Smooth muscle cell (in vitro differentiated cells): Measurements from ENCODE around the gene DNAAF1. TPM values are rescaled to one million over a fixed set of nuclear protein-coding genes. Genes with fewer than 3 reads are reported as not detected.

Experiments used
- DNase-seq: peaks from one replicate; lab custom pipeline; 2025; ENCODE audit not compliant: unreplicated experiment; lab: John Stamatoyannopoulos, UW
- H2AFZ ChIP-seq: fragments of 200-600 bp; sonication (generic); 2 replicates; pipeline ENCODE4 v1.6.0; 2016; ENCODE audit warnings: antibody characterized with exemption, low read depth, mild to moderate bottlenecking
- H3F3A ChIP-seq: fragments of 200-600 bp; sonication (generic); 2 replicates; pipeline ENCODE4 v1.6.0; 2017; ENCODE audit warnings: antibody characterized with exemption, low read depth
- H3K27ac ChIP-seq: fragments of 200-600 bp; sonication (generic); 2 replicates; pipeline ENCODE4 v1.5.1; 2016; ENCODE audit warnings: low read depth, mild to moderate bottlenecking
- H3K27me3 ChIP-seq: fragments of 200-600 bp; sonication (generic); 2 replicates; pipeline ENCODE4 v1.6.1; 2016; ENCODE audit warnings: low read depth, mild to moderate bottlenecking
- H3K36me3 ChIP-seq: fragments of 200-600 bp; sonication (generic); 2 replicates; pipeline ENCODE4 v1.5.1; 2016; ENCODE audit warnings: low read depth
- H3K4me1 ChIP-seq: fragments of 200-600 bp; sonication (generic); 2 replicates; pipeline ENCODE4 v1.5.1; 2016; ENCODE audit warnings: low read depth
- H3K4me2 ChIP-seq: fragments of 200-600 bp; sonication (generic); 2 replicates; pipeline ENCODE4 v1.6.0; 2016; ENCODE audit warnings: mild to moderate bottlenecking
- H3K4me3 ChIP-seq: fragments of 200-600 bp; sonication (generic); 2 replicates; pipeline ENCODE4 v1.5.1; 2016; ENCODE audit warnings: mild to moderate bottlenecking
- H3K79me2 ChIP-seq: fragments of 200-600 bp; sonication (generic); 2 replicates; pipeline ENCODE4 v1.6.0; 2016; ENCODE audit warnings: low read depth, mild to moderate bottlenecking
- H3K9ac ChIP-seq: fragments of 200-600 bp; sonication (generic); 2 replicates; pipeline ENCODE4 v1.6.0; 2016; ENCODE audit warnings: low read depth
- H3K9me3 ChIP-seq: fragments of 200-600 bp; sonication (generic); replicated peaks from 2 replicates; pipeline ENCODE4 v1.5.1; 2016; ENCODE audit warnings: low read depth
- H4K20me1 ChIP-seq: fragments of 200-600 bp; sonication (generic); 2 replicates; pipeline ENCODE4 v1.6.0; 2016; ENCODE audit warnings: low read depth
- WGBS: methylation state at CpG from one replicate; pipeline ENCODE4 v1.1.7; 2016; ENCODE audit warnings: low lambda C conversion rate; 5-methylcytosine and 5-hydroxymethylcytosine counted together
- polyA plus RNA-seq: library from polyadenylated mRNA; unstranded; fragments of >200 nt; fragmentation: Nextera tagmentation; extraction: Ambion mirVana; gene quantifications from 2 replicates; pipeline ENCODE4 v1.2.1, GENCODE V29; 2016
- total RNA-seq: library from RNA; depleted of rRNA; stranded (reverse); fragments of >200 nt; gene quantifications from 2 replicates; pipeline ENCODE4 v1.2.3, GENCODE V29; 2014
- TF ChIP-seq, protein P1 (sequence below): fragments of 200-600 bp; sonication (generic); IDR thresholded peaks from 2 replicates; pipeline ENCODE4 v1.5.1; 2017; ENCODE audit warnings: borderline replicate concordance, mild to moderate bottlenecking, antibody characterized with exemption; ENCODE audit not compliant: insufficient read depth, poor library complexity, severe bottlenecking

Gene DNAAF1
- total and polyA plus RNA-seq, 2 experiments from 2014 or later, result 0.09 TPM; not detected in 1

GRCh38 chr16:84182680-84183571 lies 37.8 kb downstream of the DNAAF1 start:
- Histone ChIP-seq H3K9ac (no peak overlapping the region), H3K4me1 (peaks cover 5% of the 10 kb centered on the region), H3K36me3 (no peaks in the 10 kb centered on the region), H3K79me2 (peaks cover 24% of the 10 kb centered on the region), H3K27ac (no peak overlapping the region), H3K27me3 (no peaks in the 10 kb centered on the region), H3K4me3 (no peak overlapping the region), H4K20me1 (no peaks in the 10 kb centered on the region), H3K4me2 (no peak overlapping the region), H3F3A (peaks cover 2% of the 10 kb centered on the region), H2AFZ (no peak overlapping the region), H3K9me3 (no peaks in the 10 kb centered on the region)
- TF ChIP-seq, protein P1, sequence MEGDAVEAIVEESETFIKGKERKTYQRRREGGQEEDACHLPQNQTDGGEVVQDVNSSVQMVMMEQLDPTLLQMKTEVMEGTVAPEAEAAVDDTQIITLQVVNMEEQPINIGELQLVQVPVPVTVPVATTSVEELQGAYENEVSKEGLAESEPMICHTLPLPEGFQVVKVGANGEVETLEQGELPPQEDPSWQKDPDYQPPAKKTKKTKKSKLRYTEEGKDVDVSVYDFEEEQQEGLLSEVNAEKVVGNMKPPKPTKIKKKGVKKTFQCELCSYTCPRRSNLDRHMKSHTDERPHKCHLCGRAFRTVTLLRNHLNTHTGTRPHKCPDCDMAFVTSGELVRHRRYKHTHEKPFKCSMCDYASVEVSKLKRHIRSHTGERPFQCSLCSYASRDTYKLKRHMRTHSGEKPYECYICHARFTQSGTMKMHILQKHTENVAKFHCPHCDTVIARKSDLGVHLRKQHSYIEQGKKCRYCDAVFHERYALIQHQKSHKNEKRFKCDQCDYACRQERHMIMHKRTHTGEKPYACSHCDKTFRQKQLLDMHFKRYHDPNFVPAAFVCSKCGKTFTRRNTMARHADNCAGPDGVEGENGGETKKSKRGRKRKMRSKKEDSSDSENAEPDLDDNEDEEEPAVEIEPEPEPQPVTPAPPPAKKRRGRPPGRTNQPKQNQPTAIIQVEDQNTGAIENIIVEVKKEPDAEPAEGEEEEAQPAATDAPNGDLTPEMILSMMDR, result no peak
- DNase-seq, result no peak
- WGBS, result 97% methylated on average over 26 of the region's 26 CpGs

GRCh38 chr16:84183572-84183875 lies 38.4 kb downstream of the DNAAF1 start:
- Histone ChIP-seq H3K36me3 (no peaks in the 10 kb centered on the region), H3K4me3 (no peak overlapping the region), H3K27me3 (no peaks in the 10 kb centered on the region), H4K20me1 (no peaks in the 10 kb centered on the region), H3K4me1 (peaks cover 5% of the 10 kb centered on the region), H3K4me2 (no peak overlapping the region), H3F3A (no peaks in the 10 kb centered on the region), H3K9me3 (no peaks in the 10 kb centered on the region), H3K27ac (no peak overlapping the region), H3K9ac (no peak overlapping the region), H3K79me2 (peaks cover 24% of the 10 kb centered on the region), H2AFZ (no peak overlapping the region)
- TF ChIP-seq, protein P1, result no peak
- 95% methylated on average over 4 of the region's 5 CpGs for WGBS
- no peak for DNase-seq

GRCh38 chr16:84183911-84184591 lies 38.9 kb downstream of the DNAAF1 start:
- no peak overlapping the region for H2AFZ ChIP-seq
- TF ChIP-seq, protein P1, result no peak
- H3K4me1 ChIP-seq, result peaks cover 5% of the 10 kb centered on the region
- no peak overlapping the region for H3K4me2 ChIP-seq
- DNase-seq, result no peak
- no peak overlapping the region for H3K4me3 ChIP-seq
- no peaks in the 10 kb centered on the region for H3K36me3 ChIP-seq
- 97% methylated on average over 11 of the region's 11 CpGs for WGBS
- no peaks in the 10 kb centered on the region for H4K20me1 ChIP-seq
- H3K79me2 ChIP-seq, result peaks cover 24% of the 10 kb centered on the region
- H3K27ac ChIP-seq, result no peak overlapping the region
- H3F3A ChIP-seq, result no peaks in the 10 kb centered on the region
- no peak overlapping the region for H3K9ac ChIP-seq
- H3K27me3 ChIP-seq, result no peaks in the 10 kb centered on the region
- no peaks in the 10 kb centered on the region for H3K9me3 ChIP-seq
